AG04450 (cell line): Measurements from ENCODE around the gene CRKL. TPM values are rescaled to one million over a fixed set of nuclear protein-coding genes. Genes with fewer than 3 reads are reported as not detected.
"Not testable (repeated sequence)": the region's sequence is repeated elsewhere in the genome, so short reads cannot be mapped to it uniquely, and the experiment has no call there.

Experiments used
- CTCF ChIA-PET: fragments of 300-600, 350-600 bp; formaldehyde crosslinking; extraction: SDS; loops from one replicate; lab custom pipeline; 2022; ENCODE audit warnings: antibody characterized with exemption, inconsistent platforms; lab: Charles Lee
- POLR2A ChIA-PET: fragments of 350-600 bp; formaldehyde crosslinking; extraction: SDS; loops from one replicate; lab custom pipeline; 2021; ENCODE audit warnings: antibody characterized with exemption, inconsistent platforms; lab: Yijun Ruan, JAX
- DNase-seq: peaks from one replicate; pipeline ENCODE4 v3.0.0-alpha.2; 2011; ENCODE audit warnings: low read depth, low spot score
- H3K27ac ChIP-seq: one replicate; pipeline ENCODE4 v1.5.1; 2012; ENCODE audit warnings: low read depth, low read length, control low read depth
- H3K27me3 ChIP-seq: one replicate; pipeline ENCODE4 v1.6.0; 2012; ENCODE audit warnings: low read length; ENCODE audit not compliant: control insufficient read depth, insufficient read depth
- H3K4me3 ChIP-seq: 2 replicates; pipeline ENCODE4 v1.5.1; 2011; ENCODE audit warnings: mild to moderate bottlenecking, low read depth, low read length, control low read depth
- H3K9me3 ChIP-seq: 2 replicates; pipeline ENCODE4 v1.5.1; 2012; ENCODE audit warnings: low read length; ENCODE audit not compliant: control insufficient read depth, insufficient read depth
- CTCF ChIP-seq: IDR thresholded peaks from 2 replicates; pipeline ENCODE4 v1.5.1; 2011; ENCODE audit warnings: low read depth, low read length, control low read depth, inconsistent platforms
- polyA plus RNA-seq: library from polyadenylated mRNA; depleted of rRNA; stranded (reverse); fragments of >200 nt; gene quantifications from 2 replicates; pipeline ENCODE4 v1.2.3, GENCODE V29; 2011

The CRKL gene
- polyA plus RNA-seq, 1 experiment, result 24.1 TPM

GRCh38 chr22:20906387-20906767 lies 10.8 kb upstream of the CRKL start:
- ChIA-PET POLR2A (no interaction called here), CTCF (interaction anchor here (0.8 to 2.9 kb wide), 2 partner anchors 11 to 20 kb away, joined by 3 to 17 read pairs; partner anchors contain the start of gene CRKL)
- DNase-seq, result no peak
- TF ChIP-seq CTCF, result no peak
- H3K9me3 ChIP-seq, result no peaks in the 10 kb centered on the region
- no peak overlapping the region for H3K4me3 ChIP-seq
- H3K27ac ChIP-seq, result no peak overlapping the region
- no peaks in the 10 kb centered on the region for H3K27me3 ChIP-seq

GRCh38 chr22:20908717-20909116 lies 8.5 kb upstream of the CRKL start:
- H3K9me3 ChIP-seq, DNase-seq, H3K27me3 ChIP-seq, POLR2A ChIA-PET, CTCF ChIA-PET, H3K4me3 ChIP-seq, H3K27ac ChIP-seq: not testable (repeated sequence)

DNA sequence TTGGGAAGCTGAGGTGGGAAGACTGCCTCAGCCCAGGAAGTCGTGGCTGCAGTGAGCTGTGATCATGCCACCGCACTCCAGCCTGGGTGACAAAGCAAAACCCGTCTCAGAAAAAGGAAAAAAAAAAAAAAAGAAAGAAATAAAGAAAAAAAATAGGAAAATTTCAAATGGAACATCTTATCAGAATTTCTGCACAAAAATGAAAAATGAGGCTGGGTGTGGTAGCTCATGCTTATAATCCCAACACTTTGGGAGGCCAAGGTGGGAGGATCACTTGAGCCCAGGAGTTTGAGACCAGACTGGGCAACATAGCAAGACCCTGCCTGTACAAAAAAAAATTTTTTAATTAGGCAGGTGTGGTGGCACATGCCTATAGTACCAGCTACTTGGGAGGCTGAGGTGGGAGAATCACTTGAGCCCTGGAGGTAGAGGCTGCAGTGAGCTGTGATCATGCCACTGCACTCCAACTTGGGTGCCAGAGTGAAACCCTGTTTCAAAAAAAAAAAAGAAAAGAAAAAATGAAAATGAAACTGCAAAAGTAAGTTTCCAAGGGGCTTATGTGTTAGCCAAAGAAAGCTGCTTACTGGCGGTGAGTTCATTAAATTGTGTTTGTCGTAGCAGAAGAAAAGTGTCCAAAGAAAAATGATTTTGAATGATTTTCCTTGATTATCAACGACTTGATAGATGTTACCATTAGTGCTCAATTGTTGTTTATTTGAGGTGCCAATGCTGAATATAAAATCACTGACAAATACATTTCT lies 7.5 kb upstream of the CRKL start:
- no peaks in the 10 kb centered on the region for H3K27me3 ChIP-seq
- POLR2A ChIA-PET, result no interaction called here
- no peak overlapping the region for H3K27ac ChIP-seq
- CTCF ChIA-PET, result interaction anchor here (0.6 to 1.5 kb wide), 2 partner anchors 16 to 194 kb away, joined by 3 to 4 read pairs; no protein-coding TSS in a partner anchor
- no peak for TF ChIP-seq CTCF
- no peak for DNase-seq
- no peak overlapping the region for H3K4me3 ChIP-seq
- no peaks in the 10 kb centered on the region for H3K9me3 ChIP-seq

- DNase-seq, result no peak
- CTCF ChIA-PET, result interaction anchor here (0.8 kb wide), 1 partner anchor 128 kb away, joined by 6 read pairs; no protein-coding TSS in a partner anchor
- Histone ChIP-seq H3K27me3 (no peaks in the 10 kb centered on the region), H3K9me3 (no peaks in the 10 kb centered on the region; the same call in 1 of the 2 replicates), H3K27ac (no peak overlapping the region), H3K4me3 (no peak overlapping the region)
- POLR2A ChIA-PET, result no interaction called here
- no peak for TF ChIP-seq CTCF
These were observed 4.7 kb upstream of the CRKL start for GRCh38 chr22:20912494-20912893.

GRCh38 chr22:20918663-20919218 lies 1.5 kb downstream of the CRKL start:
- POLR2A ChIA-PET, result no interaction called here
- DNase-seq, result no peak
- peak overlapping the region; percentile 70 for H3K4me3 ChIP-seq
- TF ChIP-seq CTCF, result no peak
- no peaks in the 10 kb centered on the region for H3K27me3 ChIP-seq
- no peak overlapping the region for H3K27ac ChIP-seq
- no peaks in the 10 kb centered on the region; the same call in 1 of the 2 replicates for H3K9me3 ChIP-seq
- CTCF ChIA-PET, result no interaction called here
